ENCODE data around the gene NCK1.

Gene NCK1

DNA sequence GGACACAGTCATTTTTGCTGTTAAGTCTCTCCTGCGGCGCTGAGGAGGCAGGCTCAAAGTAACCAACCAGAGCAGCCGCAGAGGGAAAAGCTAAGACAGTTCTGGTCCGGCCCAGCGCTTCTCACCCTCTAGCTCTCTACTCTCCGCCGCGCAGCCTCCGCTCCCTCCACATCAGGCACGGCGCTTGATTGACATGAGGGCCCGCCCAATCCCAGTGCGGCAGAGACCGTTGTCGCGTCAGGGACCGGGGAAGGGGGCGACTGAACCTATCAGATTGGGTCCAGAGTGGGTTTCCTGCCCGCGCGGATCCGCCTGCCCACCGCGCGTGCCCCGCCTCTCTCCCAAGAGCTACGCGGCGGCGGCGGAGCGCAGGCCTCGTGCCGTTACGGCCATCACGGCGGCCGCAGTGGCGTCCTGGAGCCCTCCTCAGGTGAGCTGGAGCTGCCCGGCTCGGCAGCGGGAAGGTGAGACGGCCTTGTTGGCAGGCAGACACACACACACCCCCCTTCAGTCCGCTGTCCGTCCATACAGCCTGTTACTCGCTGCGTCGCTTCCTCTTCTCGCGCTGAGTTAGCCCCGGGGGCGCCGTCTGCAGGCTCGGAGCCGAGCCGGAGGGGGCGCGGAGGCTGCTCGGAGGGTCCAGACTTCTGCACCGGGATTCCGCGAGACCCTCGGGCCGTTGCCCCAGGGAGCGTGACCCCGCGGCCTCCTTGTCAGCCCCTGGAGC, at the start of gene NCK1:
NCK1 (plus strand) TSS at position 319 of the 727 bp plus-strand sequence. CDS start 65,794 bp downstream, outside the sequence.
- Mint-ChIP-seq H3K4me1 (peaks cover 28% of the 10 kb centered on the region), H3K4me3 (peak within 1 kb of the TSS; percentile 92 to 96 (median 96)), H3K9me3 (no peaks in the 10 kb centered on the region), H3K36me3 (ENCODE audit: low read depth) (peaks cover 18% of the 10 kb centered on the region), H3K27ac (peak within 1 kb of the TSS; percentile 94 to 98 (median 96)), H3K27me3 (ENCODE audit: low read depth) (no peaks in the 10 kb centered on the region)
- TF ChIP-seq, protein P1, sequence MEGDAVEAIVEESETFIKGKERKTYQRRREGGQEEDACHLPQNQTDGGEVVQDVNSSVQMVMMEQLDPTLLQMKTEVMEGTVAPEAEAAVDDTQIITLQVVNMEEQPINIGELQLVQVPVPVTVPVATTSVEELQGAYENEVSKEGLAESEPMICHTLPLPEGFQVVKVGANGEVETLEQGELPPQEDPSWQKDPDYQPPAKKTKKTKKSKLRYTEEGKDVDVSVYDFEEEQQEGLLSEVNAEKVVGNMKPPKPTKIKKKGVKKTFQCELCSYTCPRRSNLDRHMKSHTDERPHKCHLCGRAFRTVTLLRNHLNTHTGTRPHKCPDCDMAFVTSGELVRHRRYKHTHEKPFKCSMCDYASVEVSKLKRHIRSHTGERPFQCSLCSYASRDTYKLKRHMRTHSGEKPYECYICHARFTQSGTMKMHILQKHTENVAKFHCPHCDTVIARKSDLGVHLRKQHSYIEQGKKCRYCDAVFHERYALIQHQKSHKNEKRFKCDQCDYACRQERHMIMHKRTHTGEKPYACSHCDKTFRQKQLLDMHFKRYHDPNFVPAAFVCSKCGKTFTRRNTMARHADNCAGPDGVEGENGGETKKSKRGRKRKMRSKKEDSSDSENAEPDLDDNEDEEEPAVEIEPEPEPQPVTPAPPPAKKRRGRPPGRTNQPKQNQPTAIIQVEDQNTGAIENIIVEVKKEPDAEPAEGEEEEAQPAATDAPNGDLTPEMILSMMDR (IDR thresholded peaks at IDR 0.05; ENCODE audit: unreplicated experiment in 3 of 3): peak; percentile 21 to 32 (median 28)

DNA sequence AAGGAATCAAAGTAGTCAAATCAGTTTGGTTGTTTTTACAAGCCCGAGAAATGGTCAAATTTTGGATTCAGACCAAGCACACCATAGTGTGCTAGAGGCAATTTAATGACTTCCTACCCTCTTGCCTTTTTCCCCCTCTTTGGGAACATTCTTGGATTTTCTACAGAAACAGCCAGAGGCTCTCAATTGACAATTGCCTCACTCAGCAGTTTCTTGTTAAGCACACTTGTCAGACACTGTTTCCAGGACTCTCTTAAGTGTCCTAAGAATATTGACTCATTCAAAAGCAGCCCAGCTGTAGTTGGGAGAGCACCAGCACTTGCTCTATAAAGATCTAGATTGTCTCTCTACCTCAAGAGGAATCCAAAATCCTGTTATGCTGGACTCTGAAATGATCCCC, 44.6 kb upstream of the NCK1 start:
- H3K36me3 Mint-ChIP-seq (ENCODE audit: low read depth): no peaks in the 10 kb centered on the region
- peak overlapping the region; percentile 92 to 95 (median 93) for H3K4me3 Mint-ChIP-seq
- TF ChIP-seq, protein P1 (IDR thresholded peaks at IDR 0.05; ENCODE audit: unreplicated experiment in 3 of 3): no peak
- peaks cover 39% of the 10 kb centered on the region for H3K27me3 Mint-ChIP-seq (ENCODE audit: low read depth)
- peaks cover 25% of the 10 kb centered on the region for H3K4me1 Mint-ChIP-seq
- H3K9me3 Mint-ChIP-seq: no peaks in the 10 kb centered on the region
- H3K27ac Mint-ChIP-seq: peak overlapping the region in 1 of 3 experiments; percentile 19

DNA sequence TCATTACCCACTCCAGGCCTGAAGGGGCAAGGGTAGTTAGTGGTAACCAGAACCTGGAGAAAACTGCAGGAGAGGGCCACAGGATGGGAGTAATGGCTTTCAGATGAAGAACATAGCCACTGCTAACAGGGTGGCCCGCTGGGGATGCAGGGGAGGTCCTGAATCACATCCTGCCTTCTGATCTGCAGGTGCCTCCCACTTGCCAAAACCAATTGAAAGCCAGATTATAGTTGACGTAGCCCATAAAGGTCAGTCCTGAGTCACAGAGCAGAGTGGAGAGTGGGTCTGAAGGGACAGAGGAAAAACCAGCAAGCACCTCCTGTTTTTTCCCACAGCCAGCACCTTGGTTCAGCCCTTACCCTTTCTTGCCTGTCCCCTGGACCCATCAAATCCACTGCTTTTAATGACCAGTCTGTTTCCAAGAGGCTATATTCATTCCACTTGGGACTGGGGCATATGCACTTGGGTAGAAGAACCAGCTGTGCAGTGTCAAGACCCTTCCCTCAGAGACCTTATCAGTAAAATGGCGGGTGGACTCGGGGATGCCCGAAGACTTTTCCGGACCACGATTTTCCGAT, 43.7 kb upstream of the NCK1 start:
- H3K9me3 Mint-ChIP-seq: peaks cover 8% of the 10 kb centered on the region
- H3K4me3 Mint-ChIP-seq: peak overlapping the region; percentile 92 to 95 (median 93)
- TF ChIP-seq, protein P1 (IDR thresholded peaks at IDR 0.05; ENCODE audit: unreplicated experiment in 3 of 3): no peak
- H3K27ac Mint-ChIP-seq: peak overlapping the region; percentile 14 to 56 (median 46)
- peaks cover 25% of the 10 kb centered on the region for H3K4me1 Mint-ChIP-seq
- H3K36me3 Mint-ChIP-seq (ENCODE audit: low read depth): peaks cover 7% of the 10 kb centered on the region
- peaks cover 42% of the 10 kb centered on the region for H3K27me3 Mint-ChIP-seq (ENCODE audit: low read depth)

DNA sequence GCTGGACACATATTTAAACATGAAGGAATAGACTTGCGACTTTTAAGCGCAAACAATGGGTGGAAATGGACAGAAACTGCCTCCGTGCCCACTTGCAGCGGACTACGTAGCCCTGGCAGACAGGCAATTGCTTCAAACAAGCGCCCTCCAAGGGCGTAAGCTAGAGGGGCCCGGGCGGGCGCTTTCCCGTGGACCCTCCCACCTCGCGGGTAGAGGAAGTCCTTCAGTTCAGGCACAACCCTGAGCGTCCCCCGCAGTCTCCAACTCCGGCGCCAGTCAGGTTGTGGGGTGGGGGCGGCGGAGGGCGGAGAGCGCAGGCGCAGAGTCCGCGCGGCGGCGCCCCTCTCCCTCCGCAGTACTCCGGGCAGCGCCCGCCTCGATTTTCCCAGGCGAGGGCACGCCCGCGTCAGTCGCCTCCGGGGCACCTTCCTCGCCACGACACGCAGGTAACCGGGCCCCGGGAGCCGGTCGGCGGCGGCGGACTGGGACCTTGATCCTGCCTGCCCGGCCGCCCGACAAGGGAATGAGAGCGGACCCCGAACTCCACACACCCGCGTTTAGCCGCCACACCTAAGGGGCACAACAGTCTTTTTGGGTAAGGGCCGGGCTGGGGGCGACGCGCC, 43.1 kb upstream of the NCK1 start, which contains the start of gene SLC35G2:
SLC35G2 (plus strand) TSS at position 358 of the 623 bp plus-strand sequence. CDS start 35,335 bp downstream, outside the sequence.
- peaks cover 7% of the 10 kb centered on the region for H3K36me3 Mint-ChIP-seq (ENCODE audit: low read depth)
- peaks cover 25% of the 10 kb centered on the region for H3K4me1 Mint-ChIP-seq
- H3K27ac Mint-ChIP-seq: peak within 1 kb of the TSS; percentile 14 to 56 (median 46)
- H3K27me3 Mint-ChIP-seq (ENCODE audit: low read depth): peaks cover 42% of the 10 kb centered on the region
- H3K9me3 Mint-ChIP-seq: peaks cover 10% of the 10 kb centered on the region
- TF ChIP-seq, protein P1 (IDR thresholded peaks at IDR 0.05; ENCODE audit: unreplicated experiment in 3 of 3): no peak
- peak within 1 kb of the TSS; percentile 92 to 95 (median 93) for H3K4me3 Mint-ChIP-seq

DNA sequence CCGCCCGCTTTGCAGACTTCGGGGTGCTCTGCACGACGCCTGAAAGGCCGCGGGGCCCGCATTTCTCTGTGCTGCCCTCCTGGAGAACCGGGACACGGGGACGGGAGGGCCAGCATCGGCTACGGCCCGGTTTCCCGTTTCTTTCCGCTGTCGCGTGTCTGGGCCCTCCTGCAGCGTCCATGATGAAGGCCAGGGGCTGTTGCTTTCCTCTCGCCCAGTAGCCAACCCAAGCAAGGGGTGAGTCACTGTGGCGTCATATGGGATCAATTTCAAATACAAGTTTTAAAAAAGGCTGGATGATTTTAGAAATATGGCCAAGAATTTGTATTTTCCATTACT, 42.6 kb upstream of the NCK1 start:
- peak overlapping the region; percentile 90 to 93 (median 92) for H3K4me3 Mint-ChIP-seq
- peaks cover 13% of the 10 kb centered on the region for H3K9me3 Mint-ChIP-seq
- TF ChIP-seq, protein P1 (IDR thresholded peaks at IDR 0.05; ENCODE audit: unreplicated experiment in 3 of 3): no peak
- peaks cover 9% of the 10 kb centered on the region for H3K36me3 Mint-ChIP-seq (ENCODE audit: low read depth)
- peak overlapping the region in 1 of 3 experiments; percentile 28 for H3K27ac Mint-ChIP-seq
- H3K4me1 Mint-ChIP-seq: peaks cover 25% of the 10 kb centered on the region
- H3K27me3 Mint-ChIP-seq (ENCODE audit: low read depth): peaks cover 42% of the 10 kb centered on the region

Measured in nephron (organoid).